ENCODE results near the gene U2SURP. TPM values are rescaled to one million over a fixed set of nuclear protein-coding genes. Genes with fewer than 3 reads are reported as not detected.

U2SURP gene
- total RNA-seq, 4 donors from 2014 or later, result 39.3 to 63.3 (median 47.1) TPM

- no peak for TF ChIP-seq CTCF (IDR thresholded peaks at IDR 0.05)
- TF ChIP-seq POLR2A (IDR thresholded peaks at IDR 0.05), result no peak
- DNase-seq (ENCODE audit: low spot score in 2 of 2), result no peak
- intact Hi-C loops (cut with DNase I; ENCODE audit: low total_unique reads), result no loop called here
- no peak overlapping the region for H3K4me3 ChIP-seq (ENCODE audit: low read depth, poor library complexity, severe bottlenecking)
- 88 to 94% methylated on average over 2 of the region's 2 CpGs for WGBS, 2 donors
Observed at GRCh38 chr3:143004823-143005222, 3.5 kb downstream of the U2SURP start.

DNA sequence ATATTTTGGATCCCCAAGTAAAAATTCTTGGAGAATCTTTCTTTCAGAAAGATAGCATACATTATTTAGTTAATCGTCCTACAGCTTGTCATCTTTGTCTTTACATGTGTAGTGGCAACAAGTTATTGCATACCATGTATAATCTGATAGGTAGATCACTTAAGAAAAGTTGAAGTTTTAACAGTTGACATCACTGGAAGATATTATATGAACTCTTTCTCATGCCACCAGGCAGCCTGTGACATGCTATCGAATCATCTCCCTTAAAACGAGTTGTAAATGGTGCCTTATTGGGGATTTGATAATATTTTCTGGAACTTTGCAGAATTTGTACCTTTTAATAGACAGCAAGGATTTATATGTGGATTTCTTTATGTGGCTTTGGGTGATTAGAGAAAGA lies 8.7 kb downstream of the U2SURP start:
- WGBS, 2 donors, result 69 to 73% methylated on average over 3 of the region's 3 CpGs
- no peak overlapping the region for H3K4me3 ChIP-seq (ENCODE audit: low read depth, poor library complexity, severe bottlenecking)
- TF ChIP-seq POLR2A (IDR thresholded peaks at IDR 0.05) (no peak), CTCF (IDR thresholded peaks at IDR 0.05) (no peak)
- DNase-seq (ENCODE audit: low spot score in 2 of 2), result no peak
- intact Hi-C loops (cut with DNase I; ENCODE audit: low total_unique reads), result no loop called here

DNA sequence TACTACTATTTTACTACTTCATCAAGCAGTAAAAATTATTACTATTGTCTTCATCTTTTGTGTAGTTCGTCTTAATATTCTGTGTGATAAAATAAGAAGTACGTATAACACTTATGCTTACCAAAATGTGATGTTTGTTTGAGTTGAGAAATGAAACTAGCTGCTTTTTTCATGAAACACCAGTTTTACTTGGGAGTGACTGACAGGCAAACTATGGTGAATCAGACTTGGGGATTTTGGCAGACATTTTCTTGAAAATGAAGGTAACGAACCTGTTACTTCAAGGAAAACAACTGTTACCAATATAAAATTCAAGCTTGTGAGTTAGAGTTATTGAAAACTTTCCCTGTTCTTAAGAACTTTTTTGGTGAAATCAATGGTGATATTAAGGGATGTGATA lies 10.3 kb downstream of the U2SURP start:
- TF ChIP-seq CTCF (IDR thresholded peaks at IDR 0.05) (no peak), POLR2A (IDR thresholded peaks at IDR 0.05) (no peak)
- DNase-seq (ENCODE audit: low spot score in 2 of 2), result no peak
- intact Hi-C loops (cut with DNase I; ENCODE audit: low total_unique reads), result no loop called here
- no peak overlapping the region for H3K4me3 ChIP-seq (ENCODE audit: low read depth, poor library complexity, severe bottlenecking)
- 86 to 88% methylated on average over 3 of the region's 3 CpGs for WGBS, 2 donors

DNA sequence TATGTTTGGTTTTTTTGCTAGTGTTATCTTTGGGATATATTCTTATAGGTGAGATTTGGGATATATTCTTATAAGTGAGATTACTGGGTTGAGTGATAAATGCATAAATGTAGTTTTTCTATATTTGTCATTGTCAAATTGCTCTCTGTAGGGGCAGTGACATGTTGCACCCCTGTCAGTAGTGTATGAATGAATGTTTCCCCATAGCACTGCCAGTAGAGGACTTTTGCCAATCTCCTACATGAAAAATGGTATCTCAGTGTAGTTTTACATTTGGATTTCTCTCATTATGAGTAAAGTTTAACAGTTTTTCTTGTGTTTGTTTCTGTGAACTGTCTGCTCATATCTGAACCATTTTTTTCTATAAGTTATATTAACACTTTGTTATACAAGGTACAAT lies 13.6 kb downstream of the U2SURP start:
- intact Hi-C loops (cut with DNase I; ENCODE audit: low total_unique reads), result no loop called here
- no peak for DNase-seq (ENCODE audit: low spot score in 2 of 2)
- no peak for TF ChIP-seq CTCF (IDR thresholded peaks at IDR 0.05)
- no peak for TF ChIP-seq POLR2A (IDR thresholded peaks at IDR 0.05)
- no peak overlapping the region for H3K4me3 ChIP-seq (ENCODE audit: low read depth, poor library complexity, severe bottlenecking)

DNA sequence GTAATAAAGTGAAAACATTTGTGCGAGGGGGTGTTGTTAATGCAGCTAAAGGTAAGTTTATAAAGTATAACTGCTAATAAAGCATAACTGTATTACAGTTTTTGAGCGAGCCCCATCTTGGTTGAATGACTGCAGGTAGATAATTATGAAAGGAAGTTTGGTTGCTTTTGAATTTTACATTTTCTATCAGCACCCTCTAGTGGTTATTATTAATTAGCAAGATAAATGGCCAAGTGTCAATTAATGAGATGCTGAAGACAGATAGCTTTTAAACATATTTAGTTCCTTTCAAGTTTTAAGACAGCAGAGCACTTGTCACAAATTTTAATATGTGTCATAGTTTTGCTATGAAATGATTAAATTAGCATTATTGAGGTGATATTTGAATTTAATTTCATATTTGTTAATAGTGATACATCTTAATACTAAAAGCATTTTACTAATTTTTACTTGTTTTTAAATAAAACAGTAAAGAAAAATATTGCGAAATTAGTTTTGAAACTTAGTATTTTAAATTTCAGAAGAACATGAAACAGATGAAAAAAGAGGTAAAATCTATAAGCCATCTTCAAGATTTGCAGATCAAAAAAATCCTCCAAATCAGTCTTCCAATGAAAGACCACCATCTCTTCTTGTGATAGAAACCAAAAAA lies 15.1 kb downstream of the U2SURP start:
- H3K4me3 ChIP-seq (ENCODE audit: low read depth, poor library complexity, severe bottlenecking), result no peak overlapping the region
- whole genome bisulfite sequencing, 2 donors, result 84% methylated on average over 3 of the region's 3 CpGs
- DNase-seq (ENCODE audit: low spot score in 2 of 2), result no peak
- intact Hi-C loops (cut with DNase I; ENCODE audit: low total_unique reads), result no loop called here
- no peak for TF ChIP-seq POLR2A (IDR thresholded peaks at IDR 0.05)
- no peak for TF ChIP-seq CTCF (IDR thresholded peaks at IDR 0.05)

- 92 to 94% methylated on average over 4 of the region's 4 CpGs for WGBS, 2 donors
- no peak for TF ChIP-seq CTCF (IDR thresholded peaks at IDR 0.05)
- TF ChIP-seq POLR2A (IDR thresholded peaks at IDR 0.05), result no peak
- intact Hi-C loops (cut with DNase I; ENCODE audit: low total_unique reads), result no loop called here
- no peak overlapping the region for H3K4me3 ChIP-seq (ENCODE audit: low read depth, poor library complexity, severe bottlenecking)
- no peak for DNase-seq (ENCODE audit: low spot score in 2 of 2)
Observed at GRCh38 chr3:143024351-143024960, 23.1 kb downstream of the U2SURP start.

All from lower leg skin (tissue), 4 donors.